Mesenchymal stem cell (in vitro differentiated cells and primary cell): ENCODE results near the gene ZC3H4.

Experiments used
- DNase-seq: peaks from one replicate; pipeline ENCODE4 v3.0.0-alpha.2; 2013
- H2AFZ ChIP-seq: one replicate; pipeline ENCODE4 v1.6.1; 2013; ENCODE audit warnings: low read depth, mild to moderate bottlenecking, control low read depth, inconsistent platforms, low read length, moderate library complexity
- H2AK5ac ChIP-seq: 2 replicates; pipeline ENCODE4 v1.6.1; 2013; ENCODE audit warnings: low read length, moderate library complexity, mild to moderate bottlenecking, inconsistent platforms; ENCODE audit not compliant: severe bottlenecking
- H2BK120ac ChIP-seq: one replicate; pipeline ENCODE4 v1.6.1; 2013; ENCODE audit warnings: low read depth, mild to moderate bottlenecking, inconsistent platforms, low read length, moderate library complexity
- H2BK12ac ChIP-seq, 2 experiments: one replicate each; pipeline ENCODE4 v1.6.1; 2013; ENCODE audit warnings: inconsistent platforms in 2 of 2, low read length in 2 of 2, mild to moderate bottlenecking in 2 of 2, moderate library complexity in 2 of 2, control low read depth in 1 of 2
- H2BK15ac ChIP-seq: one replicate; pipeline ENCODE4 v1.6.1; 2013; ENCODE audit warnings: mild to moderate bottlenecking, low read depth, inconsistent platforms; ENCODE audit not compliant: poor library complexity, severe bottlenecking
- H2BK5ac ChIP-seq: 2 replicates; pipeline ENCODE4 v1.6.1; 2013; ENCODE audit warnings: low read depth, mild to moderate bottlenecking, low read length, control low read depth, inconsistent platforms; ENCODE audit not compliant: poor library complexity, severe bottlenecking
- H3K14ac ChIP-seq, 2 experiments: one replicate each; pipeline ENCODE4 v1.6.1; 2013; ENCODE audit warnings: inconsistent platforms in 2 of 2, low read length in 2 of 2, control low read depth in 1 of 2, mild to moderate bottlenecking in 1 of 2, moderate library complexity in 1 of 2
- H3K18ac ChIP-seq, 2 experiments: one replicate each; pipeline ENCODE4 v1.6.1; 2013; ENCODE audit warnings: inconsistent platforms in 2 of 2, low read length in 2 of 2, control low read depth in 1 of 2, low read depth in 1 of 2, mild to moderate bottlenecking in 1 of 2
- H3K23ac ChIP-seq, 2 experiments: one replicate each; pipeline ENCODE4 v1.6.1; 2013; ENCODE audit warnings: inconsistent platforms in 2 of 2, low read length in 2 of 2, mild to moderate bottlenecking in 2 of 2, moderate library complexity in 2 of 2, control low read depth in 1 of 2
- H3K27ac ChIP-seq: 2 replicates; pipeline ENCODE4 v1.5.1; 2013; ENCODE audit warnings: mild to moderate bottlenecking, moderate library complexity, low read length, control low read depth, inconsistent platforms; ENCODE audit not compliant: poor library complexity, severe bottlenecking
- H3K27me3 ChIP-seq, 2 experiments: 2 replicates each; pipeline versions ENCODE4 v1.6.1 to v1.7.0; 2013; ENCODE audit warnings: low read length in 2 of 2, mild to moderate bottlenecking in 2 of 2, moderate library complexity in 2 of 2, control low read depth in 1 of 2, inconsistent platforms in 1 of 2; ENCODE audit not compliant: control insufficient read depth in 1 of 2, insufficient read depth in 1 of 2
- H3K36me3 ChIP-seq, 2 experiments: 2 replicates each; pipeline versions ENCODE4 v1.6.1 to v1.7.0; 2013; ENCODE audit warnings: low read length in 2 of 2, control low read depth in 1 of 2, inconsistent platforms in 1 of 2, low read depth in 1 of 2, mild to moderate bottlenecking in 1 of 2; ENCODE audit not compliant: insufficient read depth in 2 of 2, control insufficient read depth in 1 of 2
- H3K4ac ChIP-seq, 2 experiments: one replicate each; pipeline ENCODE4 v1.6.1; 2013; ENCODE audit warnings: inconsistent platforms in 2 of 2, low read length in 2 of 2, mild to moderate bottlenecking in 2 of 2, moderate library complexity in 2 of 2, control low read depth in 1 of 2, low read depth in 1 of 2
- H3K4me1 ChIP-seq: 2 replicates; pipeline ENCODE4 v1.6.1; 2013; ENCODE audit warnings: low read depth, low read length, control low read depth; ENCODE audit not compliant: control insufficient read depth, insufficient read depth
- H3K4me2 ChIP-seq: 2 replicates; pipeline ENCODE4 v1.6.1; 2013; ENCODE audit warnings: low read length, mild to moderate bottlenecking, inconsistent platforms; ENCODE audit not compliant: poor library complexity, severe bottlenecking
- H3K4me3 ChIP-seq, 2 experiments: 2 replicates each; pipeline versions ENCODE4 v1.5.1 to v1.7.0; 2013; ENCODE audit warnings: low read length in 2 of 2, mild to moderate bottlenecking in 2 of 2, control low read depth in 1 of 2, low read depth in 1 of 2; ENCODE audit not compliant: insufficient read depth in 1 of 2
- H3K79me1 ChIP-seq: replicated peaks from 2 replicates; pipeline ENCODE4 v1.6.1; 2013; ENCODE audit warnings: mild to moderate bottlenecking, control low read depth, low read length, inconsistent platforms; ENCODE audit not compliant: poor library complexity, severe bottlenecking
- H3K9ac ChIP-seq: 2 replicates; pipeline ENCODE4 v1.7.0; 2013; ENCODE audit warnings: mild to moderate bottlenecking, low read length, moderate library complexity
- H3K9me3 ChIP-seq: 2 replicates; pipeline ENCODE4 v1.7.0; 2013; ENCODE audit warnings: mild to moderate bottlenecking, low read length; ENCODE audit not compliant: control insufficient read depth
- H4K8ac ChIP-seq: one replicate; pipeline ENCODE4 v1.6.1; 2013; ENCODE audit warnings: inconsistent platforms, mild to moderate bottlenecking, low read length, moderate library complexity
- H4K91ac ChIP-seq: one replicate; pipeline ENCODE4 v1.6.1; 2013; ENCODE audit warnings: mild to moderate bottlenecking, low read length, inconsistent platforms
- WGBS: methylation state at CpG from one replicate; pipeline ENCODE4 v1.1.7; 2013; ENCODE audit warnings: mixed read lengths; 5-methylcytosine and 5-hydroxymethylcytosine counted together

ZC3H4 gene

GRCh38 chr19:47158367-47158791 is 44.8 kb upstream of the ZC3H4 start:
- peak overlapping the region; percentile 48 for H3K9ac ChIP-seq
- H2AK5ac ChIP-seq, result peak overlapping the region; percentile 88
- no peak overlapping the region for H2BK12ac ChIP-seq
- H3K14ac ChIP-seq, result no peak overlapping the region
- H3K18ac ChIP-seq, result peak overlapping the region in 1 of 2 experiments; percentile 18
- no peak overlapping the region for H4K91ac ChIP-seq
- peak overlapping the region; percentile 94 for H3K27ac ChIP-seq
- H3K27me3 ChIP-seq, result no peaks in the 10 kb centered on the region
- WGBS, result 96% methylated on average over 8 of the region's 8 CpGs
- H3K4me3 ChIP-seq, result no peak overlapping the region
- no peak overlapping the region for H3K4ac ChIP-seq
- no peak overlapping the region for H3K4me2 ChIP-seq
- H2BK15ac ChIP-seq, result no peak overlapping the region
- peak overlapping the region; percentile 35 for H4K8ac ChIP-seq
- DNase-seq, result no peak
- peaks cover 17% of the 10 kb centered on the region for H3K4me1 ChIP-seq
- H3K36me3 ChIP-seq, result peaks cover 27 to 56% of the 10 kb centered on the region in 2 experiments
- peaks cover 17% of the 10 kb centered on the region for H3K79me1 ChIP-seq
- H2BK5ac ChIP-seq, result peak overlapping the region; percentile 11
- no peak overlapping the region for H3K23ac ChIP-seq
- no peaks in the 10 kb centered on the region for H3K9me3 ChIP-seq
- H2BK120ac ChIP-seq, result no peak overlapping the region
- no peak overlapping the region for H2AFZ ChIP-seq

DNA sequence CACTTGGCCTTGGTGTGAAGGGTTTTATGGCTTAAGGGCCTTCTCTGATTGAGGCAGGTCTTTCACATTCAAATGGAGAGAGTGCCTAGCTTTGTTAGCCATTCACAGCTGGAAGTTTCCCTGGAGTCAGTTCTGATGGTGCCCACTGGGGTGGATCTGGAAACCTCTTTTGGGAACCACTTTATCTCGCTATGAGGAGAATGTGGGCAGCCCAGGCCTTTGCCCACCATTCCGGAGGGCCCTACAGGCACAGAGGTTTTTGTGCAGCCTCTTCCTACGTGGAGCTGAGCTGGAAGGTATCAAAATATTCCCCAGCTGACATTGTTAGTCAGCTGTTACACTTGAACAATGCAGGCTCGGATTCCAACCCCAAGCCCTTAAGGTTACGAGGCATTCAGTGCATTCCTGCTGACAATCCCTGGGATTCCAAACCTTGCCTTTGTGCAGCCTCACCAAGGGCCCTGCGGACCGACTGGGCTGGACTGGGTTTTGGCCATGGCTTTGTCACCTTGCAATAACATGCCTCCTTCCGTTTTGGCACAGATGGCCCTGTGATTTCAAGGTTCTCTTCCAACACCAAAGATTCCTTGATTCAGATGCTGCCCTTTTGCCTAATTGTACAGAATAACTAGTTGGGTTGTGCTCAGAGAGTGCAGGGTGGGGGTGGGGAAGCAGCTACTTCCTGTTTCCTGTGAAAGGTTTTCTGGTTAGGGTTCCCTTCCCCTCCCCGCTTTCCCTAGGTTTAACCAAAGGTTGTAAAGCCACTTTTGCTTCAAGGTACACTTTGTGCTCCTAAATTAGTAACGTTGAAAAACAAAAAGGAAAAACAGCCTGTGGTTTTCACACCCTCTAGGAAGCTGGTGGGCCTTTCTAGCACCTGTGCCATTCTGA is 44.1 kb upstream of the ZC3H4 start:
- no peak overlapping the region for H2BK12ac ChIP-seq
- 36% methylated on average over 10 of the region's 10 CpGs for WGBS
- H3K4me1 ChIP-seq, result peaks cover 17% of the 10 kb centered on the region
- no peak overlapping the region for H2BK120ac ChIP-seq
- H3K9me3 ChIP-seq, result no peaks in the 10 kb centered on the region
- H3K9ac ChIP-seq, result peak overlapping the region; percentile 48
- H3K18ac ChIP-seq, result peak overlapping the region; percentile 60 to 62
- H3K23ac ChIP-seq, result no peak overlapping the region
- H3K79me1 ChIP-seq, result peaks cover 20% of the 10 kb centered on the region
- H3K36me3 ChIP-seq, result peaks cover 27 to 63% of the 10 kb centered on the region in 2 experiments
- peak overlapping the region; percentile 59 for H4K8ac ChIP-seq
- H2BK5ac ChIP-seq, result peak overlapping the region; percentile 74
- no peak overlapping the region for H4K91ac ChIP-seq
- H2AFZ ChIP-seq, result no peak overlapping the region
- H2AK5ac ChIP-seq, result peak overlapping the region; percentile 96
- peak; percentile 47 for DNase-seq
- no peaks in the 10 kb centered on the region for H3K27me3 ChIP-seq
- no peak overlapping the region for H3K4me3 ChIP-seq
- peak overlapping the region; percentile 31 for H3K4me2 ChIP-seq
- H2BK15ac ChIP-seq, result no peak overlapping the region
- peak overlapping the region in 1 of 2 experiments; percentile 93 for H3K14ac ChIP-seq
- peak overlapping the region; percentile 37 to 47 for H3K4ac ChIP-seq
- peak overlapping the region; percentile 94 for H3K27ac ChIP-seq

- peak; percentile 81 for DNase-seq
- WGBS, result 43% methylated on average over 4 of the region's 7 CpGs
Observed at GRCh38 chr19:47156861-47157430, 43.4 kb upstream of the ZC3H4 start.

GRCh38 chr19:47155148-47155547 is 41.6 kb upstream of the ZC3H4 start:
- WGBS, result 93% methylated on average over 5 of the region's 7 CpGs
- H4K91ac ChIP-seq, result no peak overlapping the region
- H3K23ac ChIP-seq, result no peak overlapping the region
- H2BK120ac ChIP-seq, result no peak overlapping the region
- no peak overlapping the region for H3K4me2 ChIP-seq
- no peaks in the 10 kb centered on the region for H3K9me3 ChIP-seq
- H2AFZ ChIP-seq, result no peak overlapping the region
- peak overlapping the region; percentile 15 for H2AK5ac ChIP-seq
- H2BK5ac ChIP-seq, result no peak overlapping the region
- H3K36me3 ChIP-seq, result peaks cover 30 to 73% of the 10 kb centered on the region in 2 experiments
- H2BK12ac ChIP-seq, result no peak overlapping the region
- H4K8ac ChIP-seq, result no peak overlapping the region
- peaks cover 17% of the 10 kb centered on the region for H3K4me1 ChIP-seq
- H3K9ac ChIP-seq, result peak overlapping the region; percentile 3
- H3K4me3 ChIP-seq, result no peak overlapping the region
- no peaks in the 10 kb centered on the region for H3K27me3 ChIP-seq
- peaks cover 21% of the 10 kb centered on the region for H3K79me1 ChIP-seq
- no peak for DNase-seq
- no peak overlapping the region for H2BK15ac ChIP-seq
- no peak overlapping the region for H3K14ac ChIP-seq
- no peak overlapping the region for H3K18ac ChIP-seq
- no peak overlapping the region for H3K4ac ChIP-seq
- H3K27ac ChIP-seq, result no peak overlapping the region

More at GRCh38 chr19:47156861-47157430, 43.4 kb upstream of the ZC3H4 start:
- Histone ChIP-seq H2AK5ac (peak overlapping the region; percentile 96), H3K4me2 (no peak overlapping the region), H3K79me1 (peaks cover 20% of the 10 kb centered on the region), H3K4me1 (peaks cover 17% of the 10 kb centered on the region), H3K9ac (peak overlapping the region; percentile 48), H3K23ac (no peak overlapping the region), H3K36me3 (peaks cover 27 to 65% of the 10 kb centered on the region in 2 experiments), H2BK12ac (no peak overlapping the region), H2BK5ac (peak overlapping the region; percentile 74), H2BK120ac (no peak overlapping the region), H3K27me3 (no peaks in the 10 kb centered on the region), H2AFZ (no peak overlapping the region), H3K9me3 (no peaks in the 10 kb centered on the region), H2BK15ac (no peak overlapping the region), H3K14ac (no peak overlapping the region), H3K4ac (peak overlapping the region in 1 of 2 experiments; percentile 47), H4K91ac (no peak overlapping the region), H3K4me3 (no peak overlapping the region), H4K8ac (peak overlapping the region; percentile 36), H3K18ac (peak overlapping the region in 1 of 2 experiments; percentile 60), H3K27ac (peak overlapping the region; percentile 94)
